Thymus (tissue), 11 donors: ENCODE data around the gene MBOAT1. TPM values are rescaled to one million over a fixed set of nuclear protein-coding genes. Genes with fewer than 3 reads are reported as not detected.

Experiments
- DNase-seq, 9 donors: peaks; one replicate each; pipeline ENCODE4 v3.0.0-alpha.2; 2013; ENCODE audit warnings: low spot score in 9 of 9, low read depth in 6 of 9, missing footprints in 1 of 9
- H3K27ac ChIP-seq, 2 donors: one replicate each; pipeline ENCODE4 v1.5.1; 2013; ENCODE audit warnings: control low read depth in 1 of 2, low read depth in 1 of 2, low read length in 1 of 2, mild to moderate bottlenecking in 1 of 2, moderate library complexity in 1 of 2
- H3K27me3 ChIP-seq, 2 donors: one replicate each; pipeline ENCODE4 v1.5.1; 2013; ENCODE audit warnings: low read length in 1 of 2; ENCODE audit not compliant: control insufficient read depth in 2 of 2, insufficient read depth in 1 of 2
- H3K36me3 ChIP-seq, 2 donors: one replicate each; pipeline ENCODE4 v1.5.1; 2013; ENCODE audit warnings: low read length in 1 of 2, mild to moderate bottlenecking in 1 of 2, moderate library complexity in 1 of 2; ENCODE audit not compliant: control insufficient read depth in 2 of 2, insufficient read depth in 2 of 2
- H3K4me1 ChIP-seq, 2 donors: one replicate each; pipeline ENCODE4 v1.5.1; 2013; ENCODE audit warnings: low read length in 2 of 2; ENCODE audit not compliant: control insufficient read depth in 2 of 2, insufficient read depth in 2 of 2
- H3K4me3 ChIP-seq, 2 donors: one replicate each; pipeline ENCODE4 v1.5.1; 2013; ENCODE audit warnings: low read length in 2 of 2, control low read depth in 1 of 2, mild to moderate bottlenecking in 1 of 2
- H3K9me3 ChIP-seq, 2 donors: one replicate each; pipeline ENCODE4 v1.5.1; 2013; ENCODE audit warnings: low read length in 1 of 2, mild to moderate bottlenecking in 1 of 2; ENCODE audit not compliant: control insufficient read depth in 2 of 2, insufficient read depth in 1 of 2
- WGBS: extraction: QIAGEN DNeasy Blood & Tissue Kit; methylation state at CpG from one replicate; pipeline ENCODE4 v1.1.7; 2013; 5-methylcytosine and 5-hydroxymethylcytosine counted together
- polyA plus RNA-seq: library from polyadenylated mRNA; stranded (reverse); fragments of 200-250 nt; gene quantifications from one replicate; pipeline ENCODE4 v1.2.3, GENCODE V29; 2013
- total RNA-seq: library from RNA; stranded (reverse); fragments of 120-200 nt; gene quantifications from one replicate; pipeline ENCODE4 v1.2.4, GENCODE V29; 2013
- donor health status: healthy.

Gene MBOAT1
- total and polyA plus RNA-seq, 2 donors: 2.3 to 4.7 TPM

DNA sequence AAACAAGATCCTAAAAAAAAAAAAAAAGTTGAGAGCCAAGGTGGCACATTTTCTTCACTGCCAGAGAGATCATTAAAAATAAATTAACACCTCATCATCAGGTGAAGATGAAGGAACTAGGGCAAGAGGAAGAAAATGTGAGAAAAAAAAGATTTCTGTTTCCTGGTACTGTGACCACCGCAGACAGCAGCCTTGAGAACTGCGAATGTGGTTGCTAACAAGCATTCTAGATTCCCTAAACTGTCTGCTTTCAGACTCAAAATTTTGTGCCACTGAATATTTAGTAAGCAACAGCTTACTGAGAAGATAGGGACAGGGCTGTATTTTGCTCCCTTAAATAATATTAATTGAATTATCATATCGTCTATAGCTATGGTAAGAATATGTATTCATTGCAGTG, 24.1 kb upstream of the MBOAT1 start:
- 39% methylated on average over 3 of the region's 3 CpGs for WGBS
- Histone ChIP-seq H3K27me3 (no peaks in the 10 kb centered on the region), H3K36me3 (no peaks in the 10 kb centered on the region), H3K27ac (no peak overlapping the region), H3K4me1 (peaks cover 0 to 3% of the 10 kb centered on the region in 2 donors), H3K9me3 (no peaks in the 10 kb centered on the region), H3K4me3 (no peak overlapping the region)
- DNase-seq: no peak

DNA sequence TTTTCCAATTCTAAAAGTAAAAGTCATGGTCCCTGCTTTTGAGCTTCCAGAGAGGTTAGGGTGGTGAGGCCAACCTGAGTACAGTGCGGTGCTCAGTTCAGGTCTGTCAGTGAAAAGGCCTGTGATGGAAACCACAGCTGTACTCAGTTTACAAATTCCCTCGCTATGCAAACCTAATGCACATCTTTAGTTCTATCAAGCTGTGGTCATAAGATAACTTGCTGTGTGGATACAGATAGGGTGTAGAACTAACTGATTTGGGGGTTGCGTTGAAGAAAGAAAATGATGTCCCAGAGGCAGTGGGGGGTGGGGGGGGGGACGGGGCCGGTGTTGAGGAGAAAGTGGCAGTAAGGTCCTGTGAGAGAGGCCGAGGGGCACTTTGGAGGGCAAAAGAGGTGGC, 22.8 kb upstream of the MBOAT1 start:
- WGBS: 96% methylated on average over 6 of the region's 6 CpGs
- Histone ChIP-seq H3K27me3 (no peaks in the 10 kb centered on the region), H3K4me3 (no peak overlapping the region), H3K27ac (no peak overlapping the region), H3K9me3 (no peaks in the 10 kb centered on the region), H3K4me1 (peaks cover 0 to 3% of the 10 kb centered on the region in 2 donors), H3K36me3 (no peaks in the 10 kb centered on the region)
- DNase-seq: no peak

DNA sequence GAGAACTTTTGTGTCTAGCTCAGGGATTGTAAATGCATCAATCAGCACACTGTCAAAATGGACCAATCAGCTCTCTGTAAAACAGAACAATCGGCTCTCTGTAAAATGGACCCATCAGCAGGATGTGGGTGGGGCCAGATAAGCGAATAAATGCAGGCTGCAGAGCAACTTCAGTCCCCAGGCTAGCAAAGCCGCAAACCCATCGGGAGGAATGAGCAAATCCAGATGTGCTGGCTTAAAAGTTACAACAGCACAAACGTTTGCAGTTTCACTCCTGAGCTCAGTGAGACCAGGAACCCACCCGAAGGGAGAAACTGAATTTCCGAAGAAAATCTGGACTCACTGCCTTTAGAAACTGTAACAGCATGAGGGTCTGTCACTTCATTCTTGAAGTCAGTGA, 21.9 kb upstream of the MBOAT1 start:
- H3K27ac ChIP-seq: no peak overlapping the region
- peaks cover 0 to 3% of the 10 kb centered on the region in 2 donors for H3K4me1 ChIP-seq
- 98% methylated on average over 7 of the region's 7 CpGs for WGBS
- no peak for DNase-seq
- no peak overlapping the region for H3K4me3 ChIP-seq
- H3K27me3 ChIP-seq: no peaks in the 10 kb centered on the region
- no peaks in the 10 kb centered on the region for H3K36me3 ChIP-seq
- H3K9me3 ChIP-seq: no peaks in the 10 kb centered on the region

- DNase-seq: no peak
- H3K36me3 ChIP-seq: no peaks in the 10 kb centered on the region
- H3K27ac ChIP-seq: no peak overlapping the region
- no peaks in the 10 kb centered on the region for H3K9me3 ChIP-seq
- H3K4me1 ChIP-seq: no peaks in the 10 kb centered on the region
- no peak overlapping the region for H3K4me3 ChIP-seq
- WGBS: 96% methylated on average over 44 of the region's 44 CpGs
- no peaks in the 10 kb centered on the region for H3K27me3 ChIP-seq
Measured at GRCh38 chr6:20233007-20233730, 20.9 kb upstream of the MBOAT1 start.

- H3K9me3 ChIP-seq: no peaks in the 10 kb centered on the region
- H3K27ac ChIP-seq: no peak overlapping the region
- no peak for DNase-seq
- H3K4me3 ChIP-seq: no peak overlapping the region
- H3K4me1 ChIP-seq: no peaks in the 10 kb centered on the region
- 99% methylated on average over 2 of the region's 2 CpGs for WGBS
- H3K27me3 ChIP-seq: no peaks in the 10 kb centered on the region
- H3K36me3 ChIP-seq: no peaks in the 10 kb centered on the region
Measured at GRCh38 chr6:20232188-20232587, 19.9 kb upstream of the MBOAT1 start.

DNA sequence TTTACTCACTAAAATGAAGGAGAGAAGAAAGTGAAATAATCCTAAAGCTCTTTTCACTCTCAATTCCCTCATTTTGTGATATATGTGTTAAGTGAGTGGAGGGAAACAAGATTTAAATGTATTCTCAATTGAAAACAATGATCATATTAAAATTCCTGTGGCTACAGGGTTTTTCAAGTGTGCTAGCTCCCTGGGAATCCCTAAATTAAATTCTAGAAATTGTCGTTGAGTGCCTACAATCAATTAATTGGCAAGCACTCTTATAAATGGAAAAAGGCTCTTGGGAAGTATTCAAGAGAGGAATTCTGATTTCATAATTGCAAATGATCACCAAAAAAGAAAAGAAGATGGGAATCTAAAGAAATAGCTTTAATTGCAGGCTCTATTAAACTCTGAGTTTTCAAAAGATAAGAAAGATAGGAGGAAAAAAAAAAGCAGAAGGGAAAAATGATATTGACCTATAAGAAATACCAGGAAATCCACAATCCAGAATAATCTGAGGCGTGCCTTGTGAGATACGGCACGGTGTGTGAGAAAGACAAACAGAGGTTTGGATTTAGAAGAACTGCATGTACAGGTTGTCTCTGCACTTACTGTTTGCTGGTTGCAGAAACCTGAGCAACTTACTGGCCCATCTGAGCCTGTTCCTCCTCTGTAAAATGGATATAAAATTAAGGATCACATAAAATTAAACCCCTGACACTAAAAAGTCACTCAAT, 18.3 kb upstream of the MBOAT1 start:
- 99% methylated on average over 4 of the region's 4 CpGs for WGBS
- no peak for DNase-seq
- no peaks in the 10 kb centered on the region for H3K27me3 ChIP-seq
- no peaks in the 10 kb centered on the region for H3K36me3 ChIP-seq
- no peaks in the 10 kb centered on the region for H3K9me3 ChIP-seq
- H3K27ac ChIP-seq: no peak overlapping the region
- H3K4me3 ChIP-seq: no peak overlapping the region
- no peaks in the 10 kb centered on the region for H3K4me1 ChIP-seq

GRCh38 chr6:20229881-20230280, 17.6 kb upstream of the MBOAT1 start:
- no peak overlapping the region for H3K27ac ChIP-seq
- DNase-seq: no peak
- no peaks in the 10 kb centered on the region for H3K27me3 ChIP-seq
- H3K36me3 ChIP-seq: no peaks in the 10 kb centered on the region
- 98% methylated on average over 4 of the region's 4 CpGs for WGBS
- H3K4me1 ChIP-seq: no peaks in the 10 kb centered on the region
- H3K4me3 ChIP-seq: no peak overlapping the region
- no peaks in the 10 kb centered on the region for H3K9me3 ChIP-seq

DNA sequence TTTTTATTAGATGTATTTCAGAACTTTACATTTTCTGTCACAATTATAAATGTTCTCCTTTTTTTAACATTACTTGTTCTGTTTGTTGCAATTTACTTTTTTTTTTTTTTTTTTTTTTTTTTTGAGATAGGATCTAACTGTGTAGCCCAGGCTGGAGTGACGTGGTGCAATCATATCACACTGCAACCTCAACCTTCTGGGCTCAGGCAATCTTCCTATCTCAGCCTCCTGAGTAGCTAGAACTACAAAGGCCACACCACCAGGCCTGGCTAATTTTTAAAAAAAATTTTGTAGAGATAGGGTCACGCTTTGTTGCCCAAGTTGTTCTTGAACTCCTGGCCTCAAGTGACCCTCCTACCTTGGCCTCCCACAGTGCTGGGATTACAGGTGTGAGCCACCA, 15.1 kb upstream of the MBOAT1 start:
- Histone ChIP-seq H3K27me3 (no peaks in the 10 kb centered on the region), H3K27ac (no peak overlapping the region), H3K9me3 (no peaks in the 10 kb centered on the region), H3K36me3 (no peaks in the 10 kb centered on the region), H3K4me1 (no peaks in the 10 kb centered on the region), H3K4me3 (no peak overlapping the region)
- whole genome bisulfite sequencing: 96% methylated on average over 2 of the region's 2 CpGs
- no peak for DNase-seq

- Histone ChIP-seq H3K4me3 (no peak overlapping the region), H3K27me3 (no peaks in the 10 kb centered on the region), H3K27ac (no peak overlapping the region), H3K4me1 (no peaks in the 10 kb centered on the region), H3K9me3 (no peaks in the 10 kb centered on the region), H3K36me3 (no peaks in the 10 kb centered on the region)
- DNase-seq: no peak
- whole genome bisulfite sequencing: 96% methylated on average over 1 of the region's 1 CpG
Measured at GRCh38 chr6:20223141-20223540, 10.9 kb upstream of the MBOAT1 start.
